ENCODE results near the gene WDFY4. TPM values are rescaled to one million over a fixed set of nuclear protein-coding genes. Genes with fewer than 3 reads are reported as not detected.

WDFY4 gene
- total and polyA plus RNA-seq, 2 experiments from 2014 or later: not detected

DNA sequence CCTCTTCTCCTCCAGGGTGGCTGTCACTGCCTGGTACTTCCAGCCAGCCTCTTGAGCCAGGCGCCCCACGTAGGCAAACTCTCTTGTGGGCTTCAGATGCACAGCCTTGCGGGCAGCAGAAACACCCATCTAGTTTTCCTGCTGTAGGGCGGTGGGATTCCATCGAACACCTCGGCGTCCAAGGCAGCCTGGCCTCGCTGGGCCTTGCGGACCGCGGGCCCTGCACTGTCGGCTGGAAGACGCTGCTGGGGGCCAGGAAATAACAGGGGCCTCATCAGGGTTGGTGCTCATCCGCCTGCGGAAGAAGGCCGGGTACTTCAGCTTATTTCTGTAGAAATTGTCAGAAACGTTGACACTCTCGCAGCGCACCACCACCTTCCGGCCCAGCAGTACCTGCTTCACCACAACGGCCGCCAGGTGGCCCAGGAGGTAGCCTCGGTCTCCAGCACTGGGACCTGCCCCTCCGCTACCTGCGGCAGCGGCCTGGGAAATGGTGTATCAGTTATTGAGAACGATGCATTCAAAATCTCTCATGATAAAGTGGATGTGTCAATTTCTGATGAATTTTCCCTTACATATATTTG lies 61.1 kb downstream of the WDFY4 start:
- no peak overlapping the region for H3K27ac ChIP-seq
- WGBS, 2 experiments (ENCODE audit: low coverage in 1 of 2, low lambda C conversion rate in 2 of 2, missing lambda C conversion rate in 2 of 2): 62% methylated on average over 27 of the region's 27 CpGs
- H3K9me3 ChIP-seq (ENCODE audit: low read depth): no peaks in the 10 kb centered on the region
- H3K9me2 ChIP-seq (ENCODE audit: insufficient read depth): no peaks in the 10 kb centered on the region
- H3K79me2 ChIP-seq (ENCODE audit: insufficient read depth): no peaks in the 10 kb centered on the region
- H3K4me3 ChIP-seq: no peak overlapping the region
- DNase-seq: no peak
- H3K9ac ChIP-seq: no peak overlapping the region
- H4K20me1 ChIP-seq (ENCODE audit: insufficient read depth): no peaks in the 10 kb centered on the region
- H3K27me3 ChIP-seq (replicated peaks; ENCODE audit: insufficient read depth): peaks cover 33% of the 10 kb centered on the region
- no peaks in the 10 kb centered on the region for H3F3A ChIP-seq (ENCODE audit: insufficient read depth)
- no peaks in the 10 kb centered on the region for H3K36me3 ChIP-seq (ENCODE audit: low read depth)
- H2AFZ ChIP-seq: no peak overlapping the region
- no peak overlapping the region for H3K4me2 ChIP-seq (ENCODE audit: unreplicated experiment)
- in situ Hi-C loops (cut with MboI): no loop called here
- TF ChIP-seq EZH2phosphoT487 (IDR thresholded peaks at IDR 0.05; ENCODE audit: insufficient read depth, low read depth) (no peak), EZH2 (IDR thresholded peaks at IDR 0.05; ENCODE audit: insufficient read depth, poor library complexity, severe bottlenecking) (no peak)
- no peaks in the 10 kb centered on the region for H3K4me1 ChIP-seq (ENCODE audit: insufficient read depth)

DNA sequence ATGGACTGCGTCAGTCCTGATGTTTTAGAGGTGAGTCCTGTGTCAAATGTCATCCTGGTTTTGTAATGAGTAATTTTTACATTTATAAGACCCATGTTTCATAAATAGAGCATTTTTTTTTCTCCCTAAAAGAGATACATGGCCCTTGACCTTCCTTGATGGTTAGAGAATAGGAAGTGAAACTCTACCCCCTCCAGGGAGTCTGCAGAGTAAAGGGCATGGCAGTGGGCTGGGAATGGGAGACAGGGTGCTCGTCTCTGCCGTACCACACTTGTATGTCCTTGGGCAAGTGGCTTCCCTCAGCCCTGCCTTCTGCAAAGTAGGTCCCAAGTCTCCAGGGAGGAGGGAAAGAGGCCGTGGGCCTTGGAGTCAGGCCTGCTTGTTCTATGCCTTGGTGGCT lies 63.9 kb downstream of the WDFY4 start:
- Histone ChIP-seq H3K9ac (no peak overlapping the region), H3K27ac (no peak overlapping the region), H3K79me2 (ENCODE audit: insufficient read depth) (no peaks in the 10 kb centered on the region), H3K9me3 (ENCODE audit: low read depth) (no peaks in the 10 kb centered on the region), H4K20me1 (ENCODE audit: insufficient read depth) (no peaks in the 10 kb centered on the region), H3K9me2 (ENCODE audit: insufficient read depth) (no peaks in the 10 kb centered on the region), H2AFZ (no peak overlapping the region), H3F3A (ENCODE audit: insufficient read depth) (no peaks in the 10 kb centered on the region), H3K4me2 (ENCODE audit: unreplicated experiment) (no peak overlapping the region), H3K4me1 (ENCODE audit: insufficient read depth) (no peaks in the 10 kb centered on the region), H3K27me3 (replicated peaks; ENCODE audit: insufficient read depth) (peaks cover 30% of the 10 kb centered on the region), H3K36me3 (ENCODE audit: low read depth) (no peaks in the 10 kb centered on the region), H3K4me3 (no peak overlapping the region)
- TF ChIP-seq EZH2 (IDR thresholded peaks at IDR 0.05; ENCODE audit: insufficient read depth, poor library complexity, severe bottlenecking) (no peak), EZH2phosphoT487 (IDR thresholded peaks at IDR 0.05; ENCODE audit: insufficient read depth, low read depth) (no peak)
- no peak for DNase-seq
- 60 to 68% methylated on average over 4 of the region's 4 CpGs for WGBS, 2 experiments (ENCODE audit: low coverage in 1 of 2, low lambda C conversion rate in 2 of 2, missing lambda C conversion rate in 2 of 2)
- in situ Hi-C loops (cut with MboI): no loop called here

DNA sequence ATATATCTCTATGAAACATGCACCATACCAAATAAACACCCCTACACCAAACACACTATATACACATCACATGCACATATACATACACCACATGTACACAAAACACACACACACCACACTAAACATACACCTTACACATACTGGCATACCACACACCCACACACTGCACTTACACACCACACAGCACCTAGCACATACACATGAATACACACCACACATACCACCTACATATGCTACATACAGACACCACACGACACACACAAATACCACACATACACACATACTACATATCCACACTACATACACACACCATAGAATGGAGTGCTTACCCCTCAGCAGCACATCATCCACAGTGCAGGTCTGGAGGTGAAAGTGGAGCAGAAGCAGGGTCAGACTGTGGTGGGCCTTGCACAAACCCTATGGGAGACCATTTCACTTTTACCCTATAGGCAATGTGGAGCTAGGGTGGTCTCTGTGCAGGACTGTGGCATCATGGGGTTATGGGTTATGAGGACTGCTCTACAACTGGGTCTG lies 64.6 kb downstream of the WDFY4 start:
- no peaks in the 10 kb centered on the region for H3K79me2 ChIP-seq (ENCODE audit: insufficient read depth)
- H3K4me2 ChIP-seq (ENCODE audit: unreplicated experiment): no peak overlapping the region
- H3F3A ChIP-seq (ENCODE audit: insufficient read depth): no peaks in the 10 kb centered on the region
- H3K9me3 ChIP-seq (ENCODE audit: low read depth): no peaks in the 10 kb centered on the region
- no peak overlapping the region for H2AFZ ChIP-seq
- 80 to 90% methylated on average over 1 of the region's 1 CpG for WGBS, 2 experiments (ENCODE audit: low coverage in 1 of 2, low lambda C conversion rate in 2 of 2, missing lambda C conversion rate in 2 of 2)
- no peak overlapping the region for H3K27ac ChIP-seq
- DNase-seq: no peak
- H3K4me1 ChIP-seq (ENCODE audit: insufficient read depth): no peaks in the 10 kb centered on the region
- H3K36me3 ChIP-seq (ENCODE audit: low read depth): no peaks in the 10 kb centered on the region
- H3K9ac ChIP-seq: no peak overlapping the region
- no peaks in the 10 kb centered on the region for H4K20me1 ChIP-seq (ENCODE audit: insufficient read depth)
- H3K4me3 ChIP-seq: no peak overlapping the region
- in situ Hi-C loops (cut with MboI): no loop called here
- H3K27me3 ChIP-seq (replicated peaks; ENCODE audit: insufficient read depth): peaks cover 25% of the 10 kb centered on the region
- TF ChIP-seq EZH2 (IDR thresholded peaks at IDR 0.05; ENCODE audit: insufficient read depth, poor library complexity, severe bottlenecking) (no peak), EZH2phosphoT487 (IDR thresholded peaks at IDR 0.05; ENCODE audit: insufficient read depth, low read depth) (no peak)
- no peaks in the 10 kb centered on the region for H3K9me2 ChIP-seq (ENCODE audit: insufficient read depth)

DNA sequence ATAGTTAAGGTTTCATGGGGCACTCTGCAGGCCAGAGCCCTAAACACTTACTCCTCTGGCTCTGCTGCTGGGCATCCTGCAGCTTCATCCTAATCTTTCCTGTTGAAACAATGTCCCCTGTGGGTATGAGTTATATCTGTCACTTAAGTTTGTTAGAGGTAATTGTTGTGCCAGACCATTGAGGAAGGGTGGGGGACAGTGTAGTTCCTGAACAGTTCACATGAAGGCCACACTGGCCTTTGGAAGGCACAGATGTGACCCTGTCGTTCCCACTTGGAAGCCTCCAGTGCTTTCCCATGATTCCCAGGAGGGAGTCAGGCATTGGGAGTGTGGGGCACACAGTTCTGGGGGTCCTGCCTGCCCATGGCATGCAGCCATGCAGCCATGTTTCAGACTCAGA lies 65.3 kb downstream of the WDFY4 start:
- H2AFZ ChIP-seq: no peak overlapping the region
- no peak for DNase-seq
- whole genome bisulfite sequencing, 2 experiments (ENCODE audit: low coverage in 1 of 2, low lambda C conversion rate in 2 of 2, missing lambda C conversion rate in 2 of 2): 14 to 46% methylated on average over 1 of the region's 1 CpG

More for the DNA sequence above, 65.3 kb downstream of the WDFY4 start:
- no peak for TF ChIP-seq EZH2 (IDR thresholded peaks at IDR 0.05; ENCODE audit: insufficient read depth, poor library complexity, severe bottlenecking)
- no peak for TF ChIP-seq EZH2phosphoT487 (IDR thresholded peaks at IDR 0.05; ENCODE audit: insufficient read depth, low read depth)
- Histone ChIP-seq H4K20me1 (ENCODE audit: insufficient read depth) (no peaks in the 10 kb centered on the region), H3K27me3 (replicated peaks; ENCODE audit: insufficient read depth) (peaks cover 20% of the 10 kb centered on the region), H3K4me1 (ENCODE audit: insufficient read depth) (no peaks in the 10 kb centered on the region), H3K4me3 (no peak overlapping the region), H3K9ac (no peak overlapping the region), H3K36me3 (ENCODE audit: low read depth) (no peaks in the 10 kb centered on the region), H3K4me2 (ENCODE audit: unreplicated experiment) (no peak overlapping the region), H3K9me2 (ENCODE audit: insufficient read depth) (no peaks in the 10 kb centered on the region), H3K79me2 (ENCODE audit: insufficient read depth) (no peaks in the 10 kb centered on the region), H3K9me3 (ENCODE audit: low read depth) (no peaks in the 10 kb centered on the region), H3K27ac (no peak overlapping the region), H3F3A (ENCODE audit: insufficient read depth) (no peaks in the 10 kb centered on the region)
- in situ Hi-C loops (cut with MboI): no loop called here
